Colonic mucosa (tissue), 4 donors: ENCODE results near the gene CEMIP2. TPM values are rescaled to one million over a fixed set of nuclear protein-coding genes. Genes with fewer than 3 reads are reported as not detected.
A peak's percentile ranks its signal among the peaks of the same experiment; 100 is the strongest.
"Not testable (repeated sequence)": the region's sequence is repeated elsewhere in the genome, so short reads cannot be mapped to it uniquely, and the experiment has no call there.

Experiments used
- DNase-seq: peaks from one replicate; pipeline ENCODE4 v3.0.0-alpha.2; 2020
- H3K27ac ChIP-seq: fragments of 200-600 bp; one replicate; pipeline ENCODE4 v1.8.0; 2021
- H3K27me3 ChIP-seq: fragments of 200-600 bp; one replicate; pipeline ENCODE4 v1.8.0; 2021
- H3K36me3 ChIP-seq: fragments of 200-600 bp; one replicate; pipeline ENCODE4 v1.8.0; 2021
- H3K4me1 ChIP-seq: fragments of 200-600 bp; one replicate; pipeline ENCODE4 v1.8.0; 2021; ENCODE audit warnings: mild to moderate bottlenecking
- H3K4me3 ChIP-seq: fragments of 200-600 bp; one replicate; pipeline ENCODE4 v1.8.0; 2021
- H3K9ac ChIP-seq, 2 donors: one replicate each; pipeline ENCODE4 v1.7.0; 2013; ENCODE audit warnings: control low read depth in 2 of 2, low read depth in 2 of 2, low read length in 2 of 2
- H3K9me3 ChIP-seq: fragments of 200-600 bp; one replicate; pipeline ENCODE4 v1.8.0; 2021
- intact Hi-C: fragments of 100-400 bp; cut with DNase I; formaldehyde crosslinking; loops from one replicate; pipeline ENCODE4 v1.14.1; 2022
- total RNA-seq, 2 donors: library from RNA; stranded (reverse); fragmentation: NEBNext Ultra II Directional in 1 of 2; extraction: Animal tissue kit (Norgen Biotek cat#: 25700) in 1 of 2; gene quantifications; one replicate each; pipeline ENCODE4 v1.2.1, GENCODE V29; 2021
- TF ChIP-seq, protein P1 (sequence below): fragments of 200-600 bp; IDR thresholded peaks from one replicate; pipeline ENCODE4 v1.8.0; 2022; ENCODE audit warnings: antibody characterized with exemption, mild to moderate bottlenecking
- donor health status: healthy.
- donor health status: DM: no; HTN: no; CAD: no.
- donor health status: DM: no; HTN: no; CAD: no.

The CEMIP2 gene
- total RNA-seq, 2 donors from 2014 or later, result 72.7 to 111 TPM

DNA sequence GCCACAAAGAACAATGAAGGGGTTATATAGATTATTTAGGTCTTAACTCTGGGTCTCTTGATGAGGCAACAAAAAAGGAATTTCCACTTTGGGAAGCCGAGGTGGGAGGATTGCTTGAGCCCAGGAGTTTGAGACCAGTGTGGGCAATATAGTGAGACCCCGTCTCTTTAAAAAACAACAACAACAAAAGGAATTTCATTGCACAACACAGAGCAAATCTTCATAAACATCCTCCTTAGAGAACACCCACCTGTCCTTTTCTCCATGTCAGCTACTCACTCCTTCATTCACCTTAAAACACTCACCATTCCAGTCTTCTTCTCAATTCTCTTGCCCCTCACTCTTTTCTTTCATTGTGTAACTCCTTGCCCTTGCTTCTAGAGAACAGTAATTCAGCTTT, 39.8 kb upstream of the CEMIP2 start:
- H3K9ac ChIP-seq, result no peak overlapping the region
- H3K36me3 ChIP-seq, result no peaks in the 10 kb centered on the region
- H3K4me1 ChIP-seq, result peaks cover 6% of the 10 kb centered on the region
- H3K4me3 ChIP-seq, result no peak overlapping the region
- no peaks in the 10 kb centered on the region for H3K27me3 ChIP-seq
- DNase-seq, result no peak
- no peaks in the 10 kb centered on the region for H3K9me3 ChIP-seq
- intact Hi-C loops, result loop anchor here (5.0 kb wide), 1 partner anchor 219 kb away; no protein-coding TSS in a partner anchor
- no peak overlapping the region for H3K27ac ChIP-seq
- TF ChIP-seq, protein P1, sequence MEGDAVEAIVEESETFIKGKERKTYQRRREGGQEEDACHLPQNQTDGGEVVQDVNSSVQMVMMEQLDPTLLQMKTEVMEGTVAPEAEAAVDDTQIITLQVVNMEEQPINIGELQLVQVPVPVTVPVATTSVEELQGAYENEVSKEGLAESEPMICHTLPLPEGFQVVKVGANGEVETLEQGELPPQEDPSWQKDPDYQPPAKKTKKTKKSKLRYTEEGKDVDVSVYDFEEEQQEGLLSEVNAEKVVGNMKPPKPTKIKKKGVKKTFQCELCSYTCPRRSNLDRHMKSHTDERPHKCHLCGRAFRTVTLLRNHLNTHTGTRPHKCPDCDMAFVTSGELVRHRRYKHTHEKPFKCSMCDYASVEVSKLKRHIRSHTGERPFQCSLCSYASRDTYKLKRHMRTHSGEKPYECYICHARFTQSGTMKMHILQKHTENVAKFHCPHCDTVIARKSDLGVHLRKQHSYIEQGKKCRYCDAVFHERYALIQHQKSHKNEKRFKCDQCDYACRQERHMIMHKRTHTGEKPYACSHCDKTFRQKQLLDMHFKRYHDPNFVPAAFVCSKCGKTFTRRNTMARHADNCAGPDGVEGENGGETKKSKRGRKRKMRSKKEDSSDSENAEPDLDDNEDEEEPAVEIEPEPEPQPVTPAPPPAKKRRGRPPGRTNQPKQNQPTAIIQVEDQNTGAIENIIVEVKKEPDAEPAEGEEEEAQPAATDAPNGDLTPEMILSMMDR, result no peak

- H3K9me3 ChIP-seq, result no peaks in the 10 kb centered on the region
- intact Hi-C loops, result loop anchor here (5.0 kb wide), 1 partner anchor 220 kb away; no protein-coding TSS in a partner anchor
- H3K4me3 ChIP-seq, result no peak overlapping the region
- H3K9ac ChIP-seq, result no peak overlapping the region
- TF ChIP-seq, protein P1, result peak; percentile 85
- no peaks in the 10 kb centered on the region for H3K27me3 ChIP-seq
- H3K4me1 ChIP-seq, result peaks cover 6% of the 10 kb centered on the region
- no peaks in the 10 kb centered on the region for H3K36me3 ChIP-seq
- no peak overlapping the region for H3K27ac ChIP-seq
- peak; percentile 65 for DNase-seq
These were observed 38.6 kb upstream of the CEMIP2 start for GRCh38 chr9:71806901-71807307.

GRCh38 chr9:71805096-71805495, 36.8 kb upstream of the CEMIP2 start:
- H3K36me3 ChIP-seq, H3K27ac ChIP-seq, H3K9me3 ChIP-seq, DNase-seq, H3K27me3 ChIP-seq, H3K4me3 ChIP-seq, H3K4me1 ChIP-seq, H3K9ac ChIP-seq: not testable (repeated sequence)
- intact Hi-C loops, result loop anchor here (5.0 kb wide), 1 partner anchor 222 kb away; no protein-coding TSS in a partner anchor

DNA sequence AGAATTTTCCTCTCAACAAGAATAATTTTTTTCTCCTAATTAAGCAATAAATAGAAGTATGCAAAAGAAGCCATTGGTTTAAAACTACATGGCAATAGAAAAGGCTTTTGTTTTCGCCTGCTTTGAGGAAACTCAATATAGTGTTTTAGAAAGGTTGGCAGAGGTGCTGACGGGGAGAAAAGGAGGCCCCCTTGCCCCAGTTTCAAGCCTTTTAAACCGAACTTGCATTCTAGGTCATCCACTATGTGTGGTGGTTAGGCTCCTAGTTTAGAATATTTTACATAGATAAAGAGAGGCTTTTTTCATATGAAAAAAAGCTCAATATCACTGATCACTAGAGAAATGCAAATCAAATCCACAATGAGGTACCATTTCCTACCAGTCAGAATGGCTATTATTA, 33.5 kb upstream of the CEMIP2 start:
- TF ChIP-seq, protein P1, result no peak
- intact Hi-C loops, result no loop called here
- Histone ChIP-seq H3K4me3 (no peak overlapping the region), H3K27me3 (no peaks in the 10 kb centered on the region), H3K9me3 (no peaks in the 10 kb centered on the region), H3K4me1 (peaks cover 3% of the 10 kb centered on the region), H3K9ac (no peak overlapping the region), H3K27ac (no peak overlapping the region), H3K36me3 (no peaks in the 10 kb centered on the region)
- no peak for DNase-seq

GRCh38 chr9:71797266-71797665, 29.0 kb upstream of the CEMIP2 start:
- Histone ChIP-seq H3K9me3 (no peaks in the 10 kb centered on the region), H3K27me3 (no peaks in the 10 kb centered on the region), H3K4me1 (peaks cover 4% of the 10 kb centered on the region), H3K9ac (no peak overlapping the region), H3K27ac (no peak overlapping the region), H3K36me3 (no peaks in the 10 kb centered on the region), H3K4me3 (no peak overlapping the region)
- TF ChIP-seq, protein P1, result no peak
- intact Hi-C loops, result no loop called here
- no peak for DNase-seq

DNA sequence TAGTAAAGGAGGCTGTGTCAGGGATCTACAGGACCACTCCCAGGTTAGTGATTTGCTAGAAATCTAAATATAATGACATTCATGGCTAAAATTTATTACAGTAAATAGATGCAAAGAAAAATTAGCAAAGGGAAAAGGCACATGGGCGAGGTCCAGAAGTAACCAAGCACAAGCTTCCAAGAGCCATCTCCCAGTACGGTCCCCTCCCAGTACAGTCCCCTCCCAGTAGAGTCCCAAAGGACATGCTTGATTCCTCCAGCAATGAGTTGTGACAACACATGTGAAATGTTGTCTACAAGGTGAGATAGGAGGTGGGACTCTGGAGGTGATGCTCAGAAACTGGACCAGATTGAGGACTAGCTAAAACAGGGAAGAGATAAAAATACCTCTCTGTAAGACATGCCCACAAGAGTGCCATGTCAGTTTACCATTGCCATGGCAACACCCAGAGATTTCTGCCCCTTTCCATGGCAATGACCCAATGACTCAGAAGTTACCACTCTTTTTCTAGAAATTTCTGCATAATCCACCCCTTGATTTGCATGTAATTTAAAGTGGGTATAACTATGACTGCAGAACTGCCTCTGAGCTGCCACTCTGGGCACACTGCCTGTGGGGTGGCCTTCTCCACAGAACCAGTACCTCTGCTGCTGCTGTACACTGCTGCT, 27.9 kb upstream of the CEMIP2 start:
- Histone ChIP-seq H3K4me1 (peaks cover 4% of the 10 kb centered on the region), H3K4me3 (no peak overlapping the region), H3K9me3 (no peaks in the 10 kb centered on the region), H3K27me3 (no peaks in the 10 kb centered on the region), H3K9ac (no peak overlapping the region), H3K27ac (no peak overlapping the region), H3K36me3 (no peaks in the 10 kb centered on the region)
- TF ChIP-seq, protein P1, result no peak
- intact Hi-C loops, result no loop called here
- no peak for DNase-seq
